Fibroblast of villous mesenchyme (primary cell): Measurements from ENCODE around the gene TENT5C. TPM values are rescaled to one million over a fixed set of nuclear protein-coding genes. Genes with fewer than 3 reads are reported as not detected.

Experiments
- DNase-seq: peaks from one replicate; pipeline ENCODE4 v3.0.0-alpha.2; 2010; ENCODE audit warnings: low read depth
- H3K4me3 ChIP-seq: 2 replicates; pipeline ENCODE4 v1.5.1; 2011; ENCODE audit warnings: low read depth, mild to moderate bottlenecking, low read length
- total RNA-seq: library from RNA; depleted of rRNA; stranded (reverse); fragments of >200 nt; gene quantifications from 2 replicates; pipeline ENCODE4 v1.2.3, GENCODE V29; 2012
- TF ChIP-seq, protein P1 (sequence below): IDR thresholded peaks from 2 replicates; pipeline ENCODE4 v1.5.1; 2012; ENCODE audit warnings: low read depth, mild to moderate bottlenecking, low read length; ENCODE audit not compliant: insufficient read depth

TENT5C gene
- total RNA-seq, 1 donor: 4.3 TPM

DNA sequence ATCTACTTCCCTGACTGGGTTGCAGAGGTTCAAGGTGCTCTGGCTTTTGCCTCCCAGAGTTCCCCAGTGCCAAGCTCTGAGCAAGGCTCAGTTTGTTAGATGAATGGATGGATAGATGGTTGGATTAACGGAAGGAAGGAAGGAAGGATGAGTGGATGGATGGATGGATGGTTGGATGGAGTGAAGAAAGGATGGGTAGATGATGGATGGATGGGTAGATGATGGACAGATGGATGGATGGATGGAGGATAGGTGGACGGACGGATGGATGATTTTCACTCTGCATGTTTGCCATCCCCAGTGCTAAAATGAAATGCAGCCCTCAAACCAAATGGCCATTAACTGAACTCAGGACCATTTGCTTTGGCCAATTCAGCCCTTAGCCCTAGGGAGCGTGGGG, 27.4 kb upstream of the TENT5C start:
- DNase-seq: no peak
- H3K4me3 ChIP-seq: no peak overlapping the region
- TF ChIP-seq, protein P1, sequence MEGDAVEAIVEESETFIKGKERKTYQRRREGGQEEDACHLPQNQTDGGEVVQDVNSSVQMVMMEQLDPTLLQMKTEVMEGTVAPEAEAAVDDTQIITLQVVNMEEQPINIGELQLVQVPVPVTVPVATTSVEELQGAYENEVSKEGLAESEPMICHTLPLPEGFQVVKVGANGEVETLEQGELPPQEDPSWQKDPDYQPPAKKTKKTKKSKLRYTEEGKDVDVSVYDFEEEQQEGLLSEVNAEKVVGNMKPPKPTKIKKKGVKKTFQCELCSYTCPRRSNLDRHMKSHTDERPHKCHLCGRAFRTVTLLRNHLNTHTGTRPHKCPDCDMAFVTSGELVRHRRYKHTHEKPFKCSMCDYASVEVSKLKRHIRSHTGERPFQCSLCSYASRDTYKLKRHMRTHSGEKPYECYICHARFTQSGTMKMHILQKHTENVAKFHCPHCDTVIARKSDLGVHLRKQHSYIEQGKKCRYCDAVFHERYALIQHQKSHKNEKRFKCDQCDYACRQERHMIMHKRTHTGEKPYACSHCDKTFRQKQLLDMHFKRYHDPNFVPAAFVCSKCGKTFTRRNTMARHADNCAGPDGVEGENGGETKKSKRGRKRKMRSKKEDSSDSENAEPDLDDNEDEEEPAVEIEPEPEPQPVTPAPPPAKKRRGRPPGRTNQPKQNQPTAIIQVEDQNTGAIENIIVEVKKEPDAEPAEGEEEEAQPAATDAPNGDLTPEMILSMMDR: no peak

DNA sequence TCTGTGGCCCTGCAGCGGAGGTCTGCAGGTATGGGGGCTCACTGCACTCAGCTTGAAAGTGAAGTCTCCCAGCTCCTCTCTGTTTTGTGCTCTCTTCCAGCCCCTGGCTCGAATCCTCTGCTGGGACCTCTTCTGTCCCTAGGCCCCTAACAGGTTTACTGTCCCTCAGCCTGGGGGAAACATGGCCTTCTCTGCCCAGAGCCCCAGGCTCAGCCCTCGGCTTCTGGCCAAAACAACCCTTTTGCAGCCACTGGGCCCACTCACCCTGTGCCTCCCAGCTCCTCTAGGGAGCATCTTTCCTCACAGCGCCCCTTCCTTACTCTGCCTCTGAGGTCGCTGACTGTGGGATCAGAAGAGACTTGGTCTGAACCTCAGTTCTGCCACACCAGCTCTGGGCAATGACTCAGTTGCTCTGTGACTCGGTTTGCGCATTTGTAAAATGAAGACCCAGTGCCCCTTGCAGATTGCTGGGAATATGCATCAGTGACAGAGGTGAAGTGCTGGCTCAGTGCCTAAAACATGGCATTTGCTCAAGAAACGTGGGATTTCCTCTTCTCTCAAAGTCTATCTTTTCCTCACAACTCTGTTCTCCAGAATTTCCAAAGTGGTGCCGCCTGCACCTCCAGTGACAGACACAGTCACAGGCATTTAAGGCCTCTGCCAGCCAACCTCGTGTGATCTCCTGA, 26.5 kb upstream of the TENT5C start:
- TF ChIP-seq, protein P1: no peak

DNA sequence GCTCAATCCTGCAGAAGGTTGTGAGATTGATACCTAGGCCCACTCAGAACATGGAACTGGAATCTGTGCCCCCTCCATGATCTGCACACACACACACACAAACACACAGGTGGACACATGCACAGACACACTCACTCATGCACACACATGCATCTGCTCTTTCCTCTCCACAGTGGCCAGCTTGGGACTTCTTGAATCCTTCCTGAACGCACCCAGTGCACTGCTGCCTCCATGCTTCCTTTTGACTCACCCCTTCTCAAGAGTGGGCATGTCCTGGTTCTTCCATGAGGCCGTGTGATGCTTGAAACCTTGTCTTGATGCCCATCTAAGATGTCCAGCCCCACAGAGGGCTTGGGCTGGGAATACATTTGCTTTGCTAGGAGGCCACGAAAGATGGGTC, 25.4 kb upstream of the TENT5C start:
- DNase-seq: no peak
- H3K4me3 ChIP-seq: no peak overlapping the region
- TF ChIP-seq, protein P1: no peak

More for the DNA sequence above, 26.5 kb upstream of the TENT5C start:
- no peak overlapping the region for H3K4me3 ChIP-seq
- no peak for DNase-seq

DNA sequence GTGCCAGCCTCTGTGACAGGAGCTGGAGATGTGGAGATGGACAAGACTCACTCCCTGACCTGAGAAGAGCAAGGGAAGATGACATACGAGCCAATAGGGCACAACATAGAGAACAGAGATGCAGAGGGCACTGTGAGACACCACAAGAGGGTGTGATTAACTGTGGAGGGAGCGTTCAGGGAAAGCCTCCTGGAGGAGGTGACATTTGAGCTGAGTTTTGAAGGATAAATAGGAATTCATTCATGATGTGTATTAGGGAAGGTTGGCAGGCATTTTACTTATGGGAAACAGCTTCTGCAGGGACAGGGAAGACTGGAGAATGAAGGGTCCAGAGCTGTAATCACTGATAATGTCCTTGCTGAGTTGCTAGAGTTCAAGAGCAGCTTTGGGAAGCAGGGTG, 25.0 kb upstream of the TENT5C start:
- TF ChIP-seq, protein P1: no peak
- DNase-seq: no peak
- no peak overlapping the region for H3K4me3 ChIP-seq

DNA sequence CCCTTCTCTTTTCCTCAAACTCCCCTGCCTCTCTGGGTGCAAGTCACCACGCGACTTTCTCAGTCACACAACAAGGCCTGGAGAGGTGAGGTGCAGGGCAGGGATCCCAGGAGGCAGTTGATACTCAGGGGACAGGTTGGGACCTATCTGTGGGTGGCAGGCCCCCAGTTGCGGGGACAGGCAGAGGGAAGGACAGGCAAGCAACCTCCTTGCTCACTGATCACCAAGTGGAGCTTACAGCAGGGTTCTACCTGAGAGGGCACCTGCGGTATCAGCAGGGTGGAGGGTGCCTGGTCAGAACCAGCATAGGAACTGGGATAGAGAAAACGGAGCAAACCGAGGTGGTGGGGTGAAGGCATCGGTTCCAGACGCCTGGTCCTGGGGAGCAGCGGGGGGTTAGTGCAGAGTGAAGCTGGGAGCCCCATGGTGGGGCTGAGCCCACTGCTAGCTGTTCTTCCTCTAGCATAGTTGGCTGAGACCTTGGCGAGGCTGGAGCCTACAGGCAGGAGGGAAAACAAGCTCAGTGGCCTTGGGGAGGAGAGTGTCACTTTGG, 24.4 kb upstream of the TENT5C start:
- DNase-seq: no peak
- TF ChIP-seq, protein P1: no peak
- no peak overlapping the region for H3K4me3 ChIP-seq

DNA sequence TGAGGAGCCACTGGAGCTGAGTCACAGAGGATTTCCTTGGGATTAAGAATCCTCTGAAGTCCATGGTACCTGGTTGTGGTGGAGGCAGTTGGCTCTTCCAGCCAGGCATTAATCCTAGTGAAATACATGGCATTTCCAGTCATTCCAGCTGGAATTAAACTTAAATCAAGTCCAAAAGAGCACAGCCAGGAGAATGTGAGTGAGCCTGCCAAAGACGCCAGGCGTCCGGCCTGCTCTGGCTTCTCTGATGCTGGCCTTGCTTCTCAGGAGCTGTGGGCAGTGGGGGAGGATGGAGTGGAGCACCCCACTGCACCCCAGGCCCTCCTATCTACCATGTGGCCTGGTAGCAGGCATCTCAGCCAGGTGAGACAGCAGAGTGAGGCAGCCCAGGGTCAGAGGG, 23.4 kb upstream of the TENT5C start:
- TF ChIP-seq, protein P1: no peak
- H3K4me3 ChIP-seq: no peak overlapping the region
- no peak for DNase-seq
